GM21528 (cell line): Measurements from ENCODE around the gene OAS2.

Source experiments
- ATAC-seq: cut with Tn5 transposase; IDR thresholded peaks from one replicate; pipeline ENCODE4 v1.9.1; 2021; ENCODE audit warnings: mild to moderate bottlenecking, moderate library complexity; ENCODE audit not compliant: unreplicated experiment, low FRiP score

Gene OAS2

GRCh38 chr12:112978163-112979040, at the start of gene OAS2:
Gene OAS2 (plus strand): TSS chr12:112978519. CDS start chr12:112978609, 90 bp downstream.
- ATAC-seq, result peak; percentile 94

- ATAC-seq, result no peak
These were observed 49.3 kb upstream of the OAS2 start for GRCh38 chr12:112928978-112929377.

GRCh38 chr12:112929715-112930114, 48.6 kb upstream of the OAS2 start:
- no peak for ATAC-seq

- no peak for ATAC-seq
These were observed 48.0 kb upstream of the OAS2 start for GRCh38 chr12:112930350-112930749.

- ATAC-seq, result no peak
These were observed 45.7 kb upstream of the OAS2 start for GRCh38 chr12:112932485-112933128.

GRCh38 chr12:112933129-112933505, 45.2 kb upstream of the OAS2 start:
- ATAC-seq, result no peak

GRCh38 chr12:112936264-112936663, 42.1 kb upstream of the OAS2 start:
- ATAC-seq, result no peak

GRCh38 chr12:112936927-112937326, 41.4 kb upstream of the OAS2 start:
- no peak for ATAC-seq

GRCh38 chr12:112937741-112938719, 40.3 kb upstream of the OAS2 start, which contains the start of gene OAS3:
Gene OAS3 (plus strand): TSS chr12:112938474. CDS start chr12:112938531, 57 bp downstream.
- ATAC-seq, result no peak

GRCh38 chr12:112938751-112939150, 39.6 kb upstream of the OAS2 start:
- ATAC-seq, result no peak

GRCh38 chr12:112939761-112940381, 38.4 kb upstream of the OAS2 start:
- ATAC-seq, result peak; percentile 76

- ATAC-seq, result no peak
These were observed 36.6 kb upstream of the OAS2 start for GRCh38 chr12:112941528-112942335.

- ATAC-seq, result no peak
These were observed 35.7 kb upstream of the OAS2 start for GRCh38 chr12:112942572-112942971.

GRCh38 chr12:112944024-112944690, 34.2 kb upstream of the OAS2 start:
- no peak for ATAC-seq

- no peak for ATAC-seq
These were observed 32.8 kb upstream of the OAS2 start for GRCh38 chr12:112945515-112945914.

- ATAC-seq, result no peak
These were observed 31.9 kb upstream of the OAS2 start for GRCh38 chr12:112946236-112947000.

- no peak for ATAC-seq
These were observed 31.0 kb upstream of the OAS2 start for GRCh38 chr12:112947314-112947713.

GRCh38 chr12:112947761-112948160, 30.6 kb upstream of the OAS2 start:
- no peak for ATAC-seq
